ENCODE results near the gene PCDHGA5. TPM values are rescaled to one million over a fixed set of nuclear protein-coding genes. Genes with fewer than 3 reads are reported as not detected.

PCDHGA5 gene
- total and polyA plus RNA-seq, 2 of the 8 experiments (the other 6 are each of a cell fraction or from before 2014, with no cell fraction given), result 1.1 to 1.3 TPM

DNA sequence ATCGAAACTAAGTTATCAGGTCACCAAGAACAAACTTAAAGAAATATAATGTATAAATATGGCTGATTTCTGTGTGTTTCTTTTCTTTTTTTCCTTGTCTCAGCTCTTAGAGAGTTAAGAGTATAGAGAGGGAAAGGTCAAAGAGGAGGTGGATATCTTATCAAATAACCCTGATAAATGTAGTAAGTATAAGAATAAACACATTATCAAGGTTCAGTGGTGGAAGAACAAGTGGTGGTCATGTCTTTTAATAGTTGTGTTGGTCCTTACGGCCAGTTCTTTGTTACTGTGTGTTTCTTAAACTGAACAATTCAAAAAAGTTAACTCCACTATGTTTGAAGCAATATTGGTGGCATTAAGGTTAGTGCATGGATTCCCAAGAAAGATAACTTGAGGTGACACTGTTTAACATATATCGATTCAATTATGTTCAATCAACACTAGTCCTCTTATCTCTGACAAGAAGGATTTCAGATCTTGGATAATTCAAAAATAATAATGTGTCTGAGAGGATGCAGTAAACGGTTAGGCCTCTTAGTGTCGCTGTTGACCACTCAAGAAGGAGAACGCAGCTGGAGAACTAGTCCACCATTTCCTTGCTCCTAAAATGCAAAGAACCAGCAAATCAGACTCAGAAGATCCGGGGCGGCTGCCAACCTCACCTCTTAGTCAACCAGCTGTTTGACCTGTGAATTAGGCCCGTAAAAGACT lies 20.6 kb upstream of the PCDHGA5 start, which contains the start of gene PCDHGA3:
TSS of gene PCDHGA3 (plus strand) at position 588 of the 711 bp plus-strand sequence. CDS start 205 bp downstream, outside the sequence.
- Histone ChIP-seq H2BK12ac (ENCODE audit: low read depth, low read length) (no peak within 1 kb of the TSS), H3K9ac (replicated peaks in 1 of 4; ENCODE audit: extremely low read depth in 1 of 4, low read depth in 3 of 4, low read length in 3 of 4) (no peak within 1 kb of the TSS), H3K4me3 (ENCODE audit: extremely low read depth in 1 of 4, insufficient read depth in 2 of 4, low read depth in 3 of 4, low read length in 4 of 4) (no peak within 1 kb of the TSS; a peak in 1 of 8 replicates), H3K23ac (ENCODE audit: insufficient read length) (no peak within 1 kb of the TSS), H3K27ac (ENCODE audit: low read depth, low read length) (no peak within 1 kb of the TSS), H4K91ac (replicated peaks; ENCODE audit: insufficient read length, low read length) (no peak within 1 kb of the TSS), H4K20me1 (replicated peaks in 1 of 2; ENCODE audit: control insufficient read depth in 1 of 2, insufficient read depth in 2 of 2, low read length in 2 of 2) (no peaks in the 10 kb centered on the region), H3K4me1 (replicated peaks in 1 of 4; ENCODE audit: control insufficient read depth in 3 of 4, insufficient read depth in 4 of 4, low read length in 3 of 4) (no peaks in the 10 kb centered on the region), H4K8ac (ENCODE audit: extremely low read depth, insufficient read depth, low read length) (no peak within 1 kb of the TSS; the same call in 1 of the 2 replicates), H3K79me2 (ENCODE audit: control insufficient read depth in 1 of 2, insufficient read depth in 2 of 2, low read length in 2 of 2) (no peaks in the 10 kb centered on the region), H3K18ac (ENCODE audit: extremely low read depth, low read length) (no peak within 1 kb of the TSS), H2AFZ (ENCODE audit: low read length) (peak within 1 kb of the TSS; percentile 11; the same call in 1 of the 2 replicates), H3K56ac (replicated peaks; ENCODE audit: insufficient read length, low read depth, low read length) (no peak within 1 kb of the TSS), H3K36me3 (ENCODE audit: control insufficient read depth in 2 of 4, insufficient read depth in 4 of 4, low read length in 3 of 4) (no peaks in the 10 kb centered on the region), H3K14ac (ENCODE audit: insufficient read length) (no peak within 1 kb of the TSS), H3K9me3 (ENCODE audit: insufficient read depth in 2 of 2, low read depth in 1 of 2, low read length in 1 of 2) (peaks cover 33 to 46% of the 10 kb centered on the region in 2 experiments; a peak in 3 of 4 replicates), H3K23me2 (ENCODE audit: low read depth, low read length) (no peaks in the 10 kb centered on the region), H3K79me1 (ENCODE audit: low read depth, low read length) (no peaks in the 10 kb centered on the region), H2BK5ac (ENCODE audit: low read depth, low read length) (no peak within 1 kb of the TSS), H3K4ac (replicated peaks; ENCODE audit: insufficient read length, low read depth, low read length) (no peak within 1 kb of the TSS), H4K5ac (ENCODE audit: insufficient read length, low read depth, low read length) (no peak within 1 kb of the TSS), H3K4me2 (ENCODE audit: insufficient read depth in 1 of 2, low read depth in 2 of 2, low read length in 2 of 2) (no peak within 1 kb of the TSS), H2BK20ac (ENCODE audit: low read length) (no peak within 1 kb of the TSS), H2BK15ac (ENCODE audit: low read length) (no peak within 1 kb of the TSS), H2AK5ac (ENCODE audit: low read depth, low read length) (no peak within 1 kb of the TSS), H3K27me3 (replicated peaks in 1 of 4; ENCODE audit: control insufficient read depth in 3 of 4, extremely low read depth in 1 of 4, insufficient read depth in 3 of 4, low read length in 3 of 4) (no peaks in the 10 kb centered on the region), H2BK120ac (replicated peaks; ENCODE audit: low read depth, low read length) (no peak within 1 kb of the TSS)
- 72% methylated on average over 9 of the region's 9 CpGs; no CpG with 5 or more reads in 1 of the 2 experiments for WGBS, 2 experiments (ENCODE audit: extremely low coverage in 1 of 2, insufficient coverage in 1 of 2, insufficient read length in 1 of 2, insufficient replicate concordance in 2 of 2, low coverage in 1 of 2, low lambda C conversion rate in 2 of 2, missing lambda C conversion rate in 1 of 2)
- DNase-seq (ENCODE audit: low read depth in 1 of 2, low spot score in 2 of 2), result no peak
- peak; percentile 76 for FAIRE-seq
- TF ChIP-seq, protein P1, sequence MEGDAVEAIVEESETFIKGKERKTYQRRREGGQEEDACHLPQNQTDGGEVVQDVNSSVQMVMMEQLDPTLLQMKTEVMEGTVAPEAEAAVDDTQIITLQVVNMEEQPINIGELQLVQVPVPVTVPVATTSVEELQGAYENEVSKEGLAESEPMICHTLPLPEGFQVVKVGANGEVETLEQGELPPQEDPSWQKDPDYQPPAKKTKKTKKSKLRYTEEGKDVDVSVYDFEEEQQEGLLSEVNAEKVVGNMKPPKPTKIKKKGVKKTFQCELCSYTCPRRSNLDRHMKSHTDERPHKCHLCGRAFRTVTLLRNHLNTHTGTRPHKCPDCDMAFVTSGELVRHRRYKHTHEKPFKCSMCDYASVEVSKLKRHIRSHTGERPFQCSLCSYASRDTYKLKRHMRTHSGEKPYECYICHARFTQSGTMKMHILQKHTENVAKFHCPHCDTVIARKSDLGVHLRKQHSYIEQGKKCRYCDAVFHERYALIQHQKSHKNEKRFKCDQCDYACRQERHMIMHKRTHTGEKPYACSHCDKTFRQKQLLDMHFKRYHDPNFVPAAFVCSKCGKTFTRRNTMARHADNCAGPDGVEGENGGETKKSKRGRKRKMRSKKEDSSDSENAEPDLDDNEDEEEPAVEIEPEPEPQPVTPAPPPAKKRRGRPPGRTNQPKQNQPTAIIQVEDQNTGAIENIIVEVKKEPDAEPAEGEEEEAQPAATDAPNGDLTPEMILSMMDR (IDR thresholded peaks at IDR 0.05; ENCODE audit: control extremely low read depth in 1 of 3, insufficient read depth in 1 of 3, low read depth in 1 of 3, low read length in 3 of 3), result peak in 2 of 3 experiments; percentile 64 to 68; a peak in 3 of 4 replicates
- peak; percentile 54 to 65 for TF ChIP-seq RAD21 (IDR thresholded peaks at IDR 0.05 in 1 of 2, conservative IDR thresholded peaks at IDR 0.05 in 1 of 2; ENCODE audit: low read depth in 2 of 2, low read length in 2 of 2)
- peak; percentile 83 for TF ChIP-seq YY1 (IDR thresholded peaks at IDR 0.05; ENCODE audit: low read depth, low read length)
- no peak for TF ChIP-seq RNF2 (IDR thresholded peaks at IDR 0.05; ENCODE audit: borderline replicate concordance, low read depth, low read length, missing control alignments, poor library complexity, severe bottlenecking)
- ChIA-PET CTCF (ENCODE audit: partially characterized antibody) (interaction anchor here (0.7 to 4.8 kb wide), 52 partner anchors 8 to 224 kb away, joined by 3 to 21 read pairs (median 4); partner anchors contain the start of genes PCDHB10, PCDHB14, PCDHB15 and PCDHB4), POLR2A (ENCODE audit: partially characterized antibody) (interaction anchor here (1.0 kb wide), 1 partner anchor 170 kb away, joined by 3 read pairs; no protein-coding TSS in a partner anchor)

All from H1 (cell line).